Measurements from ENCODE around the gene PDZD7. TPM values are rescaled to one million over a fixed set of nuclear protein-coding genes. Genes with fewer than 3 reads are reported as not detected.

PDZD7 gene
- total and polyA plus RNA-seq, 12 donors = 0.13 to 0.66 (median 0.22) TPM; not detected in 1

DNA sequence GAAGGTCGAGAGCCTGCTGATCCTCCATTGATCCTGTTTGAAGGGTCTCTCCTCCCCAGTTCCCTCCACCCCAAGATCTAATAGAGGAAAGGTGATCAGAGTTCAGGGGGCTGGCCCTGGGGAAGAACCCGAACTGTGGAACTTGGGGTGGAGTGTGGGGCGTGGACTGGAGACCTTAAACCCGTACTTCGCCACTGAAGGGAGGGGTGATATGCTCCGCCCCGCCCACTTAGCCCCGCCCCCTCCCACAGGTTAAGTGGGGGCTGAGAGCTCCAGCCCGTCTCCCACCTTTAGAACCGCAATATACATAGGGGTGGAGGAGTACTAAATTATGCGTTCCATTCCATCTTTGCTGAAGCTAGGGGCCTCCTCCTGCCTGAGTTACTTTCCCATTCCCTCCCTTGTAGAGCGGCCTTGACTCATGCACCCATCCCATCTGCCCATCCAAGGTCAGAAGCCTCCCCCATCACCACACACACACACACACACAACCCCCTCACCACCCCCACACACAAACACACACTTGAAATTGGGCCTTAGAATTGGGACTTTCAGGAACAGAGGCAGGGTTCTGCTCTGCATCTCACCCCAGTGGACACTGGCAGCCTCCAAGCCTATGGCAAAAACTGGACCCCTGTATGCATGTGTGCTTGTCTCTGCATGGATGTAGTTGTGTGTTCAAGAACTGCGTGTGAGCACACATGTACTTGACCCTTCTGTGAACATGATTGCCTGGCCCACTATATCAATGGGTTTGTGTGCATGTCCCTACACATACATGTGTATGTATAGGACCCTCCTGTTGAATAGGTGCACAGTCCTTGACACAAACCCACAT lies 60.6 kb downstream of the PDZD7 start:
- DNase-seq = no peak
- H3K9me3 ChIP-seq = no peaks in the 10 kb centered on the region
- peaks cover 3 to 23% (median 15%) of the 10 kb centered on the region in 9 donors for H3K4me1 ChIP-seq
- peaks cover 0 to 7% (median 0%) of the 10 kb centered on the region in 7 donors for H3K27me3 ChIP-seq
- peaks cover 0 to 16% (median 0%) of the 10 kb centered on the region in 9 donors for H3K36me3 ChIP-seq
- H3K4me3 ChIP-seq = peak overlapping the region in 9 of 10 donors; percentile 27 to 67 (median 59)
- H3K27ac ChIP-seq = no peak overlapping the region
- intact Hi-C loops (cut with DNase I) = no loop called here
- 56 to 57% methylated on average over 13 of the region's 13 CpGs for WGBS, 2 donors
- TF ChIP-seq, protein P1, sequence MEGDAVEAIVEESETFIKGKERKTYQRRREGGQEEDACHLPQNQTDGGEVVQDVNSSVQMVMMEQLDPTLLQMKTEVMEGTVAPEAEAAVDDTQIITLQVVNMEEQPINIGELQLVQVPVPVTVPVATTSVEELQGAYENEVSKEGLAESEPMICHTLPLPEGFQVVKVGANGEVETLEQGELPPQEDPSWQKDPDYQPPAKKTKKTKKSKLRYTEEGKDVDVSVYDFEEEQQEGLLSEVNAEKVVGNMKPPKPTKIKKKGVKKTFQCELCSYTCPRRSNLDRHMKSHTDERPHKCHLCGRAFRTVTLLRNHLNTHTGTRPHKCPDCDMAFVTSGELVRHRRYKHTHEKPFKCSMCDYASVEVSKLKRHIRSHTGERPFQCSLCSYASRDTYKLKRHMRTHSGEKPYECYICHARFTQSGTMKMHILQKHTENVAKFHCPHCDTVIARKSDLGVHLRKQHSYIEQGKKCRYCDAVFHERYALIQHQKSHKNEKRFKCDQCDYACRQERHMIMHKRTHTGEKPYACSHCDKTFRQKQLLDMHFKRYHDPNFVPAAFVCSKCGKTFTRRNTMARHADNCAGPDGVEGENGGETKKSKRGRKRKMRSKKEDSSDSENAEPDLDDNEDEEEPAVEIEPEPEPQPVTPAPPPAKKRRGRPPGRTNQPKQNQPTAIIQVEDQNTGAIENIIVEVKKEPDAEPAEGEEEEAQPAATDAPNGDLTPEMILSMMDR (IDR thresholded peaks at IDR 0.05) = no peak
- ATAC-seq = peak in 4 of 8 donors; percentile 3 to 15 (median 10)

DNA sequence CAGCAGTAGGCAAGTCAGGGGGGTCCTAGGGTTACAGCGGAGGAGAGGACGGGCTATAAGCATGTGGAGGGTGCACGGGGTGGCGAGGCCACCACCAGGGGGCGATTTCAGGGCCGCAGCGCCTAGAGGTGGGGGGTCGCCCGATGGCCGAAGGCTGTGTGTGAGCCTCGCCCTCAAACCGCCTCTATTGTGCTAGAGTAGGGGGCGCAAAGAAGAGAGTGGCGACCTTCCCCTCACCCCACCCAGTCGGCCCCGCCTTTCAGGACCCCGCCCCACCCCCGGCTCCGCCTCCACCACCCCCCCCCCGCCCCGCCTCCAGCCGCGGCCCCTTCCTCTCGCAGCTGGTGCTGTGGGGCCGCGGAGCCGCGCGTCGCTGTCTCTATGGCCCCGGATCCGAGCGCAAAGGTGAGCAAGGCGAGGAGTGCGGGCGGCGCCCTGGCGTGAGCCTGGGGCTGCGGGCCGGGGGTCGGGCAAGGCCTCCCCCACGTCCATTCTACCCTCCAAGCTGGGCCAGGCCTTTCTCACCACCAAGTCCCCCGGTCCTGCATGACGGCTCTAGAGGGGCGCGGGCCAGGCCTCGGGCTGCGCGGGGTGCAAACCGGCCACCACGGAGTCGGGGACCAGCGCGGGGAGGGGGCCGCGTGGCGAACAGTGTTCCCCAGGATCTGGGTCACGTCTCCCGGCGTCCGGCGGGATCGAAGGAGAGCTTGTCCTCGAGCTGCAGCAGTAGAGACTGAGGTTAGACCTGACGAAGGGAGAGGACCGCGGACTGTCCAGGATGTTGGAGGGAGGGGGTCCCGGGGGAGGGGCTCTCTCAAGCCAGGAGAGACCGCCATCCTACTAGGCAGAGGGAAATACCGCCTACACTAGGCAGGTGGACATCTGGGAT lies 61.5 kb downstream of the PDZD7 start, which contains the start of gene SEMA4G:
Gene SEMA4G, plus strand, starts transcription at position 318 of the 889 bp plus-strand sequence. CDS start 3,409 bp downstream, outside the sequence.
- intact Hi-C loops (cut with DNase I) = no loop called here
- peak; percentile 23 to 62 for DNase-seq
- 2% methylated on average over 67 to 70 of the region's 70 CpGs for WGBS, 2 donors

DNA sequence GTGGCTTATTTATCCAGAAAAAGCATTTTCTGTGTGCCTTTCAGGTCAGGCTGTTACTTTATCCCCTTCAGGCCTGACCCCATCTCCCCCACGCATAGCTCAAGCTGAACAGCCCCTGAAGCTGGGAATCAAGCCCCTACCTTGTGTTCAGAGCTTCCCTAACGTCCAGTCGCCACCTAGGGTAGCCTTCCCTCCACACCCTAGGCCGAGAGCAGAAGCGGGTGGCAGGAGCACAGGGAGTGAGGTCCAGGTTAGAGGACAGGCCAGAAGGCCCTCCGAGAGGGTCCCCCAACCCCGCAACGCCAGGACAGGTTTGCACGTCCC lies 62.1 kb downstream of the PDZD7 start:
- intact Hi-C loops (cut with DNase I) = loop anchor here in 1 of 10 donors (1.0 kb wide), 1 partner anchor 45 kb away; no protein-coding TSS in a partner anchor
- peak overlapping the region; percentile 27 to 67 (median 58) for H3K4me3 ChIP-seq

More for the DNA sequence above, 61.5 kb downstream of the PDZD7 start, which contains the start of gene SEMA4G:
- Histone ChIP-seq H3K27ac (no peak within 1 kb of the TSS), H3K9me3 (no peaks in the 10 kb centered on the region), H3K4me3 (peak within 1 kb of the TSS; percentile 27 to 67 (median 58)), H3K4me1 (peaks cover 3 to 23% (median 15%) of the 10 kb centered on the region in 9 donors), H3K27me3 (peaks cover 0 to 7% (median 0%) of the 10 kb centered on the region in 7 donors), H3K36me3 (peaks cover 0 to 25% (median 4%) of the 10 kb centered on the region in 9 donors)
- TF ChIP-seq, protein P1 (IDR thresholded peaks at IDR 0.05) = peak; percentile 41 to 77 (median 73)
- peak; percentile 69 to 85 (median 81) for ATAC-seq

More for the DNA sequence above, 62.1 kb downstream of the PDZD7 start:
- Histone ChIP-seq H3K27ac (no peak overlapping the region), H3K36me3 (peaks cover 0 to 31% (median 5%) of the 10 kb centered on the region in 9 donors), H3K27me3 (peaks cover 0 to 7% (median 0%) of the 10 kb centered on the region in 7 donors), H3K9me3 (no peaks in the 10 kb centered on the region), H3K4me1 (peaks cover 3 to 23% (median 15%) of the 10 kb centered on the region in 9 donors)
- TF ChIP-seq, protein P1 (IDR thresholded peaks at IDR 0.05) = no peak
- DNase-seq = no peak
- peak in 4 of 8 donors; percentile 12 to 29 (median 14) for ATAC-seq
- WGBS, 2 donors = 13 to 18% methylated on average over 9 of the region's 9 CpGs

Measured in heart right ventricle (tissue), 16 donors.